GM18520 (cell line): Measurements from ENCODE around the gene ELMO1.
A peak's percentile ranks its signal among the peaks of the same experiment; 100 is the strongest.

Source experiments
- ATAC-seq: cut with Tn5 transposase; IDR thresholded peaks from one replicate; pipeline ENCODE4 v1.9.1; 2021; ENCODE audit not compliant: unreplicated experiment

The ELMO1 gene

GRCh38 chr7:37038706-37039105 is 410.0 kb downstream of the ELMO1 start:
- ATAC-seq = no peak

- no peak for ATAC-seq
Measured at GRCh38 chr7:37037286-37037685, 411.4 kb downstream of the ELMO1 start.

- no peak for ATAC-seq
Measured at GRCh38 chr7:37035631-37036030, 413.0 kb downstream of the ELMO1 start.

GRCh38 chr7:37033141-37033540 is 415.5 kb downstream of the ELMO1 start:
- no peak for ATAC-seq

GRCh38 chr7:37032258-37032601 is 416.4 kb downstream of the ELMO1 start:
- ATAC-seq = no peak

GRCh38 chr7:37031571-37032257 is 416.9 kb downstream of the ELMO1 start:
- no peak for ATAC-seq

GRCh38 chr7:37028909-37029440 is 419.7 kb downstream of the ELMO1 start:
- ATAC-seq = no peak

- no peak for ATAC-seq
Measured at GRCh38 chr7:37027557-37028341, 420.9 kb downstream of the ELMO1 start.

- no peak for ATAC-seq
Measured at GRCh38 chr7:37027104-37027503, 421.6 kb downstream of the ELMO1 start.

GRCh38 chr7:37018954-37019353 is 429.7 kb downstream of the ELMO1 start:
- peak; percentile 80 for ATAC-seq

- no peak for ATAC-seq
Measured at GRCh38 chr7:37016064-37016878, 432.4 kb downstream of the ELMO1 start.

- ATAC-seq = no peak
Measured at GRCh38 chr7:37015353-37016034, 433.2 kb downstream of the ELMO1 start.

GRCh38 chr7:37013771-37014170 is 434.9 kb downstream of the ELMO1 start:
- no peak for ATAC-seq

GRCh38 chr7:37011151-37011890 is 437.3 kb downstream of the ELMO1 start:
- no peak for ATAC-seq

- ATAC-seq = no peak
Measured at GRCh38 chr7:37009125-37009675, 439.5 kb downstream of the ELMO1 start.

GRCh38 chr7:37007691-37008090 is 441.0 kb downstream of the ELMO1 start:
- no peak for ATAC-seq

- ATAC-seq = no peak
Measured at GRCh38 chr7:37007268-37007667, 441.4 kb downstream of the ELMO1 start.

- no peak for ATAC-seq
Measured at GRCh38 chr7:37006764-37007163, 441.9 kb downstream of the ELMO1 start.

GRCh38 chr7:37000511-37000910 is 448.2 kb downstream of the ELMO1 start:
- ATAC-seq = no peak
